NCI-H2081 (cell line): ENCODE measurements around the gene LPCAT1.

Experiments used
- DNase-seq, 2 experiments: peaks; one replicate each; lab custom pipeline; 2025; lab: John Stamatoyannopoulos, UW

LPCAT1 gene

DNA sequence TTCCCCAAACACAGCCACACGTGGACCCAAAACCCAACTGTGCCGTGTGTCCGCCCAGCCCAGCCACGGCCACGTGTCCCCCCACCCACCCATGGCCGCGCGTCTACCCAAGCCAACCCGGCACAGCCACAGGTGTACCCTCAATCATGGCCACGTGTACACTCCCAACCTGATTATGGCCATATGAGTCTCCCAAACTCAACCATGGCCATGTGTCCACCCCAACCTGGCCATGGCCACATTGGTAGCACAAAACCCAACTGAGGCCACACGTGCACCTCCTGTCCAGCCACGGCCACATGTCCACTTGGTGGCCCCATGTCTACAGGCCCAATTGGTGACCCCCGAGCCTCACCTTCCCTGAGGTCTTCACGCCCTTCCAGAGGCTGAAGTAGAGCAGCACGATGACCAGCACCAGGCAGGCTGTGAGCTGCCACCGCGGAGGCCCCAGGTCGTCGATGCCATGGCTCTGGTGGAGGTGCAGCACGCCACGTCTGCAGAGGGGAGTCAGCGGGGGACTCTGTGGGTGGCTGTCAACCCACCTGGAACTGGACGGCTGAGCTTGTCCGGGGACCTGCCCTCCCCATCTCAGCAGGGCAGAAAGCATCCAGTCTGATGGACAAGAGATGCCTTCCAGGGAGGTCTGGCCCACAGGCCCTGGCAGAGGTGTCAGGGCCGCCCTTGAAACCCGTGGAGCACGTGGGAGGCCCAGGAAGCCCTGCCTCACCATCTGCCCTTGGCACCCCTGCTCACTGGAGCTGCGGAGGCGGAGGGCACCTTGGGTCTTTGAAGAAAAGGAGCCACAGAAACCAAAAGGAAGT, 102.0 kb downstream of the LPCAT1 start:
- no peak for DNase-seq

DNA sequence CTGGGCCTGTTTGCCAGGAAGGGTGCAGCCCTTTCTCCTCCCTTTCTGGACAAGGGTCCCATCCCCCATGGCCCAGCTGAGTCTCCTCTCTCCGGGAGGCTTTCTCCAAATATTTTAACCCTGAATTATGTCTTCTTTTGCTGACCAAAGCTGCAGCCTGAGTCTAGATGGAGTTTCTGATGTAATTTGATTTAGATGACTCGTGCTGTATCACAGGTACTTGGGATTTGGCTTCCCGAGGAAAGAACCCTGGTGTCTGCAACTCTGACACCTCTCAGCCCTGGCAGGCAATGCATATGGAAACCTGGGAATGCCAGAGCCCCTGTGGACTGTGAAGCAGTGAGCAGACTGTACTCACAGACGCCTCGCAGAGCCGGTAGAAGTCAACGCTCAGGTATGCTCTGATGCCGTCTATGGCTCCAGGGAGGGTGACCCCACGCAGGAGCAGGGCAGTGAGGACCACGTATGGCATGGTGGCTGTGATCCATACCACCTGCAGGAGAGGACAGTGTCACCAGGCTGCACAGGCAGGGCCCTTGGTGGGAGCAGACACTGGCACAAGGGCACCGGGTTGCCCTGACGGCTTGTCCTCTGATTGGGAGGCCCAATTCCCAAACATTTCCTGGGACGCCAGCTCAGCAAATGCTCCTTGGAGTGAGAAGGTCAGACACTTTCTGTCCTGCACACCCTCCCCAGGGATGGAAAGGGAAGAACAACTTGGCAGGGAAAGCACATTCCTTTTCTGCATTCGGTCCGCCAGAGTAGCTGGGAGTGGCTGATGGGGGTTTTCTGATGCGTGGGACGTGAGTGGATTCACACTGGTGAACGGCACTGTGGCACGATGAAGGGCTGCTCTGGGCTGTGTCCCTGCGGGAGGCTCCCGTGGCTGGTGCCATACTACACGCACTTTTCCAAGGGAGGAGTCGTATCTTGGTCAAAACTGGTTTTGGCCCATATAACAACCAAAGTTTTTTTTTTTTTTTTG, 103.3 kb downstream of the LPCAT1 start:
- DNase-seq = no peak

DNA sequence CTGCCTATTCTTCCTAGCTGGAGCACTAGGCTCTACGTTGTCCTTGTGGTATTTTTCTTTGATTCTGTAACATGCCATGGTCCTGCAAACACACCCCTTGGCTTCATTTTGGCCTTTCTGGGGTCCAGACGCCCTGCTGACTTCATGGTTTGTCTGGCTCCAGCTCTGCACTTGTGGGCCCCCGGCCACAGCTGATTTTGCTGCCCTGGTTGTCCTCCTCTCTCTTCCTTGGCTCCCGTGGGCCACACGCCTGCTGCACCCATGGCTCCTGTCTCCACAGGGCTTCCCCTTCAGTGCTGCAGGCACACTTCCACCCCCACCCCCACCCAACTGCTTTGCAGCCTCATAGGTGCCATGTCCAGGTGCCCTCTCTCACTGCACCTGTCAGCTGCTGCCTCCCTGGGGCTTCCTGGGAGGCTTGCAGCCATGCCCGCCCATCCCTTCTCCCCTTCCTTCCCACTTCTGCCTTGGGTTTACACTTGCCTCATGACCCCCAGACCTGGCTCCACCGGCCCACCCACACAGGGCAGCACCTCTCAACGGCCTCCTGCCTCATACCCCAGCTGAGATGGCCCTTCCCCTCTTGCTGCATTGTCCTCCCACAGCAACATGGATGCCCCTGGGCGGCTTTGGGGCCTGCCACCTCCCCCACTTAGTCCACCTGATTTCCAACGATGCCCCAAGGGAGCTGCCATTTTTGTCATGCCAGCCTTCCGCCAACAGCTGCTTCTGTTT, 104.1 kb downstream of the LPCAT1 start:
- DNase-seq = no peak

DNA sequence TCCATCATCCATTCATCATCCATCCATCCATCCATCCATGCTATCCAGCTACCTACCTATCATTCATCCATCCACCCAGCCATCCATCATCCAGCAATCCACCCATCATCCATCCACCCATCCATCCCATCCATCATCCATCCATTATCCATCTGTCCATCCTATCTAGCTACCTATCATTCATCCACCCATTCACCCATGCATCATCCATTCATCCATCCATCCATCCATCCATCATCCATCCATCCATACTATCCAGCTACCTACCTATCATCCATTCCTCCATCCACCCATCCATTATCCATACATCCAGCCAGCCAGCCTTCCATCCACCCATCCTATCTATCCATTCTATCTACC, 104.9 kb downstream of the LPCAT1 start:
- DNase-seq = no peak

DNA sequence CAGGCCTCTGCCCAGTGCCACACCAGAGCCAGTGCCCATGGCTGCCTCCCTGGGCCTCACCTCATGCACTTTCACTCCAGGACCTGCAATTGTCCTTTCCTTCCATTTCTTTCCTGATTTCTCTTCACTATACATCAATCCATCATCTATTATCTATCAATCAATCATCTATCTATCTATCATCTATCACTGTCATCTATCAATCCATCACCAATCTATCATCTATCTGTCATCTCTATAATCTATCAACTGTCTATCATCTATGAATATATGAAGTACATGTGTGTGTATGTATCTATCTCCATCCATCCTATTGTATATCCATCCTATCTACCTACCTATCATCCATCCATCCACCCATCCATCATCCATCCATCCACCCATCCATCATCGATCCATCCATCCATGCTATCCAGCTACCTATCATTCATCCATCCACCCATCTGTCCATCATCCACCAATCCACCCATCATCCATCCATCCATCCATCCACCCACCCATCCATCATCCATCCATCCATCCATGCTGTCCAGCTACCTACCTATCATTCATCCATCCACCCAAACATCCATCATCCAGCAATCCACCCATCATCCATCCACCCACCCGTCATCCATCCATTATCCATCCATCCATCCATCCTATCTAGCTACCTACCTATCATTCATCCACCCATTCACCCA, 105.4 kb downstream of the LPCAT1 start:
- no peak for DNase-seq

DNA sequence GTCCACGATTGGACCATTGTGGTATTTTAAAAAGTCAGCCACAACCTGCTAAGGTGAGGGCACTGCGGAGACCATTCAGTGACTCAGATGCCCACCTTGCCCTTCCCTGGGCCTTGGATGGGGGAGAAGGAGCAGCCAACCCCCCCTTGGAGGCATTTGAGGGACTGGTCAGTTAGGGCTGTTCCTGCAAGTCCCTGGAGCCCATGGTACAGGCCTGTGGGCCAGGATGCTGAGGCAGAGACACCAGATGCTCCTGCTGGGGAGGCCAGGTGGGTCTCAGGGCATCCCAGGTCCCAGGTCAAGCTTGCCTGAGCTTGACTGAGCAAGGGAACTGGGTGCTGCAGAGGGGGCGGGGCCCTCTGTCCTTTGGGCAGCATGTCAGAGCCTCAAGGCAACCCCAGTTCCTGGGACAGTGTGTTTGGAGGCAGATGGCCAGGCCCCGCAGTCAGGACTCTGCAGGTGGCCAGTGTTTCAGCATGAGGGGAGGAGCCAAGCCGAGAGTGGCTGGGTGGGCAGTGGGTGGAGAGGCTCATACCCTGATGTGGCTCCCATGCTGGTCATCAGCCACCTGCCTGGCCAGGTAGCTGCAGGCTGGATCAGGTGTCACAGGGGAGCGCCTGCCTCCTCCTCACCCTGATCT, 106.1 kb downstream of the LPCAT1 start:
- DNase-seq = no peak

DNA sequence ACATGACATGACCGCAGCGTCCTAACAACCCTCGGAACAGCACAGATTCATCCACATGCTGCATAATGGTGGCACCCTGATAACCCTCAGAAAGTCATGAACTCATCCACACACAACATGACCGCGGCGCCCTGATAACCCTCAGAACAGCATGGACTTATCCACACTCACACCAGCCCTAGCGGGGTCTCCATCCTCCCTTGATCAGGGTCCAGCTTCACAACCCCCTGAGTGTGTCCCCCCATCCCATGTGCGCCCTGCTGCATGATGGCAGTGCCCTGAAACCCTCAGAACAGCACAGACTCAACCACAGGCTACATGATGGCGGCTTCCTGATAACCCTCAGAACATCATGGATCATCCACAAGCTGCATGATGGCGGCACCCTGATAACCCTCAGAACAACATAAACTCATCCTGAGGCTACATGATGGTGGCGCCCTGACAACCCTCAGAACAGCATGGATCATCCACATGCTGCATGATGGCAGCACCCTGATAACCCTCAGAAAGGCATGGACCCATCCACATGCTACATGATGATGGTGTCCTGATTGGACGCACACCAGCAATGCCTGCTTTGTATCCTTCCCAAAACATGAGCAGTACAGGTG, 106.8 kb downstream of the LPCAT1 start:
- DNase-seq = no peak

DNA sequence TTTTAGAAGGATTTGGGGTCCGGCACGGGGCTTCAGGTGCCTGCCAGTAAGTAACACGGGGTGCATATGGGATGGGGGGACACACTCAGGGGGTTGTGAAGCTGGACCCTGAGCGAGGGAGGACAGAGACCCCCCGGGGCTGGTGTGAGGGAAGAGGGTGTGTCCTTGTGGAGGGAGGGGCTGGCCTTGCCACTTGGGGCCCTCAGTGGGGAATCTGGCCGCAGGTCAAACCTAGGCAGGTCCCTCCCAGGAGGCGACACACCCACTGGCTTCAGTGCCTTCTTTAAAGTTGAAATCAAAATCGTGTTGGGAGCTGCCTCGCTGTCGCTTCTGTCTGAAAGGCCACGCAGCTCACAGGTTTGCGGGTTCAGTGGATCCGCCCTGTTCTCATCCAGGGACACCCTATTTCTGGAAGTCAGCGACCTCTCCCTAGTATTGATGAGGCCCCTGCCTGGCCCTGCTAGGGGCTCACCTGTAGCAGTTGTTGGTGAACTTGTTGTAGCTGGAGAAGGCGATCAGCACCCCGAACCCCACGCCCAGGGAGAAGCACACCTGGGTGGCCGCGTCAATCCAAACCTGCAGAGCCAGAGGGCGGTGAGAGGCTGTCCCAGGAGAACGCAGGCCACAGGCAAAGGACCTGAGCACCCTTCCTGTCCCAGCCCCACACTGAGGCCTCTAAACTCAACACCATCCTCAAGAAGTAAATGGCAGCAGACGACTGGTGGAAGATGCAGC, 108.0 kb downstream of the LPCAT1 start:
- no peak for DNase-seq

DNA sequence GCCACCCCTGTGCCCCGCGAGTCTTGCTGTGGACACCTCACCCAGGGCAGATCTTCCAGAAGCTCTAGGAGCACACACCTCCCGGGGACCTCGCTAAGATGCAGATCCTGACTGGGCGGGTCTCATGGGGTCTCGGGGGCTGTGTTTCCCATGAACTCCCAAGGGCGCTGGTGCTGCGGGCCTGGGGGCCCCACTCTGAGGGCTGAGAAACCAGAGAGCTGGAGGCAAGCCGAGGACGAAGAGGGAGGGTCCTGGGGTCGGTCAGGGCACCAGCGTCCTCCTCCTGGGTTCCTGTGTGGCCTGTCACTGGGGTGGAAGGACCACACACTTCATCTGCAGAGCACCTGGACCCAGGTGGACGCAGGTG, 108.7 kb downstream of the LPCAT1 start:
- DNase-seq = no peak

DNA sequence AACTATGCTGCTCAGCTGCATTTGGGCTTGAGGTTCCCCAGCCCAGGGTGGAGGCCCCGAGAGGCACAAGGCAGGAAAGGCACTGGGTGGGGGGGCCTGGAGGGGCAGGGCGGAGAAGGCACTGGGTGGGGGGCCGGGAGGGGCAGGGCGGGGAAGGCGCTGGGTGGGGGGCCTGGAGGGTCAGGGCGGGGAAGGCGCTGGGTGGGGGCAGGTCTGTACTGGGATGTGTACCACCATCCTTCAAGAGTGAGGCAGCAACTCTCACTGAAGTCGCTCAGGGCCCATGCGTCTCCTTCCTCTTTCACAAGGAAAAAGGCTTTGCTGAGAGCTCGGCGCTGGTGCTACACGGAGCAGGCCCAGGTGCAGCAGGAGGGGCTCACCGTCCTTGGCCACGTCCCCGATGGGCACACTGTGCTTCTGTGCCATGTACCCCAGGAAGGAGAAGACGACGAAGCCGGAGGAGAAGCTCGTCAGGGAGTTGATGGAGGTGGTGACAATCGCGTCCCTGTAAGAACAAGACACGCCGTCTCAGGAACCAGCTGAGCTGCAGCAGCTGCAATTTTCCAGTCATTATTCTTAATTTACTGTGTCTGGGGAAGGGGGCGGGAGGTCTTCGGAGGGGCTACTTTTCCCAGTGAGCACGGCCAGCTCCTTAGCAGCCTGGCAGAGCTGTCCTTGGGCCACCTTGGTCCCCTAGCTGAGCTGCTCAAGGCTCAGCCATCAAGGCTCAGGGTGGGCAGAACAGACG, 109.3 kb downstream of the LPCAT1 start:
- DNase-seq = no peak

DNA sequence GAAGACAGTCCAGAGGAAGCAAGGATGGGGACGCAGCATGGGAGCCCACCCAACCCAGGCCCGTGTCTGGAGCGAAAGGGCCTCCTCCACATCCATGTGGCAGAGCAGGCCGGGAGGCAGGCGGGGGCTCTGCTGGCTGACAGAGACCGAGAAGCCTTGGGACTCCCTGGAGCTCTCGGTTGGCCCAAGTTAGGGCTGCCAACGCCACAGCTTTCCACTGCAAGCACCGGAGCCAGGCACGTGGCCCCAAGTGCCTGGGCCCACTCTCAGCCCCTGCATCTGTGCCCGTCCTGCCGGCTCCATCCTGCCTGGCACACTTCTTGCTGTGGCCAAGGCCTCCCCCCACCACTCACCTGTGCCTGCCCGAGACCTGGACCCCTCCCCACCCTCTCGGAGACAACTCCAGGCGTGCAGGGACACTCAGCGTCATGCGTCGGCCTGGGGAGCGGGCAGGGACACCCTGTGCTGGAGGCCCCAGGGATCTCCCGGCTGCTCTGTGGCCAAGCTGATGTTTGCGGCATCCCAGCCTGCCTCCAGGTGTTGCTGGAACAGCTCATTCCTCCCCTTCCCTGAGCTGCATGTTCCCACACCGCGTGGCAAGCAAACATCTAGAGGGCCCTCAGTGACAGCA, 110.0 kb downstream of the LPCAT1 start:
- DNase-seq = no peak

DNA sequence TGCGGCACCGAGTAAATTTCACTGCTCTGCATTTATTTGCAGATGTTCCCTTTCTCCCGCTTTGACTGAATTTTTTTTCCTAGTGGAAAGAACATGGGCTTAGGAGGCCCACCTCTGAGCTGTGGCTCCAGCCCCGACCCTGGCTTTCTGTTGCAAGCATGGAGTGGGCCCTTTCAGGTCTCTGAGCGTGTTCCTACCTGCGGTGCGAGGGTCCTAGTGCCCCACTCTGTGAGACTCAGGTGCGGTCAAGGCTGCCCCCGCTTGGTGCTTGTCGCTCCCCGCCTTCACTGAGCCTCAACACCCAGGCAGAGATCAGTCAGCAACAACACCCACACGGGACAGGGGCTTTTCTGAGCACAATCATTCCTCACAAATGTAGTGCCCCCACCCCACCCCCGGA, 110.5 kb downstream of the LPCAT1 start:
- DNase-seq = no peak

DNA sequence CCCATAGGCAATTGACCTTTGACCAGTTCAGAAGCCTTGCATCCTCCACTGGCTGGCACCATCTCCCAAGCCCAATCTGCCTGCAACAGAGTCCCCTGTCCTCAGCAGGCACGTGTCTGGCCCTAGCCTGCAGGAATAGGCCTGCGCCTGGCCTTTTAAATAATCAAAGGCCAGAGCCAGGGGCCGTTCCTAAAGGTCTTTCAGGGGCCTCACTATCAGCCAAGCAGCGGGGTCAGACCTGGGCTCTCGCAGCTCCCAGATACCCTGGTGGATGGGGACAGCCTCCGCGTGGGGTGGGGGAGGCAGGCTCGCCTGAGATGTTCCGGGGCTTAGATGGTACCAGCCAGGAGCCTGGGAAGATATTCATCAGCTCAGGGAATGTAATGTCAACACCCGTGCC, 111.1 kb downstream of the LPCAT1 start:
- DNase-seq = no peak

DNA sequence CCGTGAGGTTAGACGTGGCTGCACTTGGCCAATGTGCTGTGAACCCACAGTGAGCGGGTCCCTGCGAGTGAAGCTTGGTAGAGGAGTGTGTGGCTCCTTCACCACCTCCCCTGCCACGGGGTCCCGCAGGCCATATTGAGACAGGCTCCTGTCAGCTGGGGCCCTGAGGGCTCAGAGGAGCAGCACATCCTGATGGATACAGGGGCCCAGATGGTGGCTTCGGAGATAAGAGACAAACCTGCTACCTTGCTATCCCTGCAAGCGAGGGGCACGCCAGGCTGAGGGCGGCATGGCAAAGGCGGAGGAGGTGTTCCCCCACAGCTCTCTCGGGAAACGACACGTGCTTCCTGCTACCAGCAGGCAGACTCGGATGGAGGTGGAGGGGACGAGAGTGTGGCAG, 111.6 kb downstream of the LPCAT1 start:
- no peak for DNase-seq
